GM23338 (cell line): ENCODE measurements around the gene CNPPD1. TPM values are rescaled to one million over a fixed set of nuclear protein-coding genes. Genes with fewer than 3 reads are reported as not detected.

Experiments used
- ATAC-seq: fragments of 200-7000 bp; cut with Tn5 transposase; 3 replicates; pipeline ENCODE4 v1.9.1; 2020
- DNase-seq: peaks from one replicate; pipeline ENCODE4 v3.0.0-alpha.2; 2015; ENCODE audit warnings: low spot score
- H2AFZ ChIP-seq: fragments of 200-600 bp; sonication (generic); 2 replicates; pipeline ENCODE4 v1.8.0; 2016; ENCODE audit warnings: antibody characterized with exemption, mild to moderate bottlenecking, moderate library complexity
- H3F3A ChIP-seq: fragments of 200-600 bp; sonication (generic); replicated peaks from 2 replicates; pipeline ENCODE4 v1.8.0; 2017; ENCODE audit warnings: antibody characterized with exemption, mixed run types, low read depth
- H3K27ac ChIP-seq: fragments of 200-600 bp; sonication (generic); 2 replicates; pipeline ENCODE4 v1.6.1; 2016; ENCODE audit warnings: low read depth
- H3K27me3 ChIP-seq: fragments of 200-600 bp; sonication (generic); 2 replicates; pipeline ENCODE4 v1.8.0; 2016; ENCODE audit warnings: mild to moderate bottlenecking, mixed run types, moderate library complexity; ENCODE audit not compliant: insufficient read depth
- H3K36me3 ChIP-seq: fragments of 200-600 bp; sonication (generic); 2 replicates; pipeline ENCODE4 v1.8.0; 2016; ENCODE audit warnings: mild to moderate bottlenecking; ENCODE audit not compliant: insufficient read depth
- H3K4me1 ChIP-seq: fragments of 200-600 bp; sonication (generic); 2 replicates; pipeline ENCODE4 v1.8.0; 2016; ENCODE audit warnings: mild to moderate bottlenecking, moderate library complexity; ENCODE audit not compliant: insufficient read depth
- H3K4me2 ChIP-seq: fragments of 200-600 bp; sonication (generic); 2 replicates; pipeline ENCODE4 v1.7.1; 2017; ENCODE audit warnings: mixed run types
- H3K4me3 ChIP-seq: fragments of 200-600 bp; sonication (generic); 2 replicates; pipeline ENCODE4 v1.6.1; 2016; ENCODE audit warnings: mixed run types
- H3K79me2 ChIP-seq: fragments of 200-600 bp; sonication (generic); replicated peaks from 2 replicates; pipeline ENCODE4 v1.8.0; 2017; ENCODE audit warnings: mild to moderate bottlenecking; ENCODE audit not compliant: insufficient read depth
- H3K9me2 ChIP-seq: fragments of 200-600 bp; sonication (generic); 2 replicates; pipeline ENCODE4 v1.8.0; 2017; ENCODE audit not compliant: insufficient read depth
- H4K20me1 ChIP-seq: fragments of 200-600 bp; sonication (generic); replicated peaks from 2 replicates; pipeline ENCODE4 v1.8.0; 2017; ENCODE audit warnings: mild to moderate bottlenecking; ENCODE audit not compliant: insufficient read depth
- H3K27ac Mint-ChIP-seq: 2 replicates; pipeline ENCODE4 v1.8.0; 2020; ENCODE audit warnings: inconsistent platforms, mild to moderate bottlenecking, moderate library complexity, mixed read lengths
- H3K27me3 Mint-ChIP-seq: 3 replicates; pipeline ENCODE4 v1.8.0; 2022; ENCODE audit warnings: low read depth, mild to moderate bottlenecking, moderate library complexity, mixed read lengths, inconsistent platforms; ENCODE audit not compliant: insufficient read depth, poor library complexity
- H3K36me3 Mint-ChIP-seq: 3 replicates; pipeline ENCODE4 v1.8.0; 2021; ENCODE audit warnings: low read depth, mild to moderate bottlenecking, inconsistent platforms, moderate library complexity, mixed read lengths
- H3K4me1 Mint-ChIP-seq: 3 replicates; pipeline ENCODE4 v1.8.0; 2020; ENCODE audit warnings: mild to moderate bottlenecking, inconsistent platforms, mixed read lengths
- H3K4me3 Mint-ChIP-seq: 3 replicates; pipeline ENCODE4 v1.8.0; 2021; ENCODE audit warnings: moderate library complexity, mild to moderate bottlenecking, inconsistent platforms, mixed read lengths
- H3K9me3 Mint-ChIP-seq: 3 replicates; pipeline ENCODE4 v1.8.0; 2020; ENCODE audit warnings: moderate library complexity, mild to moderate bottlenecking, inconsistent platforms, mixed read lengths
- CREB1 ChIP-seq: fragments of 250-450 bp; sonication (Bioruptor Pico); IDR thresholded peaks from 2 replicates; pipeline ENCODE4 v1.5.0; 2020; ENCODE audit warnings: low read depth, mild to moderate bottlenecking, moderate library complexity
- CTCF ChIP-seq, 2 experiments: fragments of 200-600 bp in 1 of 2; sonication (generic) in 1 of 2; conservative IDR thresholded peaks; 2 replicates each; pipeline versions ENCODE4 v1.5.1 to v1.6.1; 2016 to 2017; ENCODE audit warnings: antibody characterized with exemption in 2 of 2, low read depth in 2 of 2, mild to moderate bottlenecking in 2 of 2, moderate library complexity in 1 of 2
- ETS1 ChIP-seq: IDR thresholded peaks from 2 replicates; pipeline ENCODE4 v1.6.1; 2016; ENCODE audit warnings: antibody characterized with exemption
- EZH2 ChIP-seq: fragments of 200-600 bp; sonication (generic); IDR thresholded peaks from one replicate; pipeline ENCODE4 v1.8.0; 2017; ENCODE audit warnings: antibody characterized with exemption, mild to moderate bottlenecking, low read depth; ENCODE audit not compliant: unreplicated experiment
- EZH2phosphoT487 ChIP-seq: fragments of 200-600 bp; sonication (generic); IDR thresholded peaks from one replicate; pipeline ENCODE4 v1.8.1; 2018; ENCODE audit warnings: antibody characterized with exemption; ENCODE audit not compliant: unreplicated experiment
- JUNB ChIP-seq: IDR thresholded peaks from one replicate; pipeline ENCODE4 v1.6.1; 2016; ENCODE audit warnings: antibody characterized with exemption; ENCODE audit not compliant: unreplicated experiment
- NANOG ChIP-seq: IDR thresholded peaks from 2 replicates; pipeline ENCODE4 v1.6.1; 2016; ENCODE audit warnings: antibody characterized with exemption, borderline replicate concordance
- POLR2AphosphoS5 ChIP-seq: IDR thresholded peaks from 2 replicates; pipeline ENCODE4 v1.6.1; 2016; ENCODE audit warnings: antibody characterized with exemption, low read depth
- REST ChIP-seq: IDR thresholded peaks from one replicate; pipeline ENCODE4 v1.6.1; 2018; ENCODE audit warnings: antibody characterized with exemption; ENCODE audit not compliant: unreplicated experiment
- STAT1 ChIP-seq: IDR thresholded peaks from one replicate; pipeline ENCODE4 v1.6.1; 2016; ENCODE audit warnings: antibody characterized with exemption; ENCODE audit not compliant: unreplicated experiment
- ZNF114 ChIP-seq: fragments of 250-450 bp; sonication (Bioruptor Pico); IDR thresholded peaks from 2 replicates; pipeline ENCODE4 v1.5.0; 2020; ENCODE audit warnings: mild to moderate bottlenecking, moderate library complexity
- ZNF331 ChIP-seq: fragments of 250-450 bp; sonication (Bioruptor Pico); IDR thresholded peaks from 2 replicates; pipeline ENCODE4 v1.5.0; 2020; ENCODE audit warnings: low read depth, mild to moderate bottlenecking, moderate library complexity
- ZNF462 ChIP-seq: fragments of 250-450 bp; sonication (Bioruptor Pico); IDR thresholded peaks from 2 replicates; pipeline ENCODE4 v1.5.0; 2020; ENCODE audit warnings: mild to moderate bottlenecking, moderate library complexity
- polyA plus RNA-seq: library from polyadenylated mRNA; unstranded; fragments of >200 nt; fragmentation: Nextera tagmentation; extraction: Ambion mirVana; gene quantifications from 2 replicates; pipeline ENCODE4 v1.2.1, GENCODE V29; 2016
- total RNA-seq: library from RNA; depleted of rRNA; stranded (reverse); fragments of >200 nt; shearing (Covaris generic); gene quantifications from 2 replicates; pipeline ENCODE4 v1.2.3, GENCODE V29; 2014

Gene CNPPD1
- total and polyA plus RNA-seq, 2 experiments from 2014 or later = 18.0 to 18.2 TPM

GRCh38 chr2:219183151-219183772, 6.5 kb upstream of the CNPPD1 start:
- Histone ChIP-seq H3K9me2 (no peaks in the 10 kb centered on the region), H3K27ac (no peak overlapping the region), H4K20me1 (no peaks in the 10 kb centered on the region; the same call in 1 of the 2 replicates), H2AFZ (no peak overlapping the region), H3K4me3 (no peak overlapping the region), H3K27me3 (no peaks in the 10 kb centered on the region), H3K4me2 (no peak overlapping the region), H3K36me3 (no peaks in the 10 kb centered on the region), H3K4me1 (peaks cover 7% of the 10 kb centered on the region), H3F3A (0 out of 2 replicates have a peak, but pooled peaks cover 6% of the 10 kb centered on the region), H3K79me2 (peaks cover 7% of the 10 kb centered on the region)
- ATAC-seq (no peak), DNase-seq (no peak)
- no peak overlapping the region for H3K27ac Mint-ChIP-seq
- TF ChIP-seq CREB1 (CRISPR knock-in tag) = no peak
- TF ChIP-seq NANOG = no peak
- TF ChIP-seq ETS1 = no peak
- TF ChIP-seq REST = no peak
- no peak for TF ChIP-seq EZH2
- no peak for TF ChIP-seq ZNF114 (CRISPR knock-in tag)
- no peak for TF ChIP-seq POLR2AphosphoS5
- no peak for TF ChIP-seq STAT1
- no peak for TF ChIP-seq ZNF462 (CRISPR knock-in tag)
- TF ChIP-seq ZNF331 (CRISPR knock-in tag) = no peak
- no peak for TF ChIP-seq JUNB
- TF ChIP-seq EZH2phosphoT487 = no peak
- TF ChIP-seq CTCF (conservative IDR thresholded peaks at IDR 0.05; ENCODE audit: low read depth in 2 of 2) = no peak
- H3K36me3 Mint-ChIP-seq = peaks cover 30% of the 10 kb centered on the region
- peaks cover 8% of the 10 kb centered on the region; the same call in 2 of the 3 replicates for H3K4me1 Mint-ChIP-seq
- no peaks in the 10 kb centered on the region; the same call in 2 of the 3 replicates for H3K9me3 Mint-ChIP-seq
- H3K4me3 Mint-ChIP-seq = no peak overlapping the region
- peaks cover 5% of the 10 kb centered on the region for H3K27me3 Mint-ChIP-seq
